ENCODE measurements around the gene FAM124B. TPM values are rescaled to one million over a fixed set of nuclear protein-coding genes. Genes with fewer than 3 reads are reported as not detected.

FAM124B gene
- total RNA-seq, 1 experiment from 2014 or later, result 0.83 TPM

DNA sequence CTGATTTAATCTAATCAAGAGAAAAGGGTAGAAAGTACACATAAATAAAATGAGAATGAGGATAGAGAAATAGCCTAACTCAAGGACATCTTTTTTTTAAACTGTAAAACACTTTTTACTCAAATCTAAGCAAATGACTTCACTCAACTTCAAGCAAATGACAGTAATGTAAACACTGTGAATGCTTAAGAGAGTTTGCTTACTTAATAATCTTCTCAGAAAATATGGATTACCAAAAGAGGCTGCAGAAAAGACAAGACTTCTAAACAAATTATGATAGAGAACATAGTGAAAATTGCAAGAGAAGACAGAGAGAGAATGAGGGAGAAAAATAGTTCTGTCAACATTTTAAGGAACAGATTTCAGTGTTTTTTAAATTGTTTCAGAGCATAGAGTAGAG lies 52.5 kb downstream of the FAM124B start:
- Histone ChIP-seq H2BK120ac (ENCODE audit: low read depth, low read length, poor library complexity, severe bottlenecking) (no peak overlapping the region), H2AFZ (ENCODE audit: low read length) (no peak overlapping the region), H2AK5ac (ENCODE audit: insufficient read length, low read length) (no peak overlapping the region), H3K27me3 (ENCODE audit: insufficient read depth, low read length) (no peaks in the 10 kb centered on the region), H2BK15ac (ENCODE audit: low read depth, low read length) (no peak overlapping the region), H2BK20ac (ENCODE audit: low read depth, low read length, poor library complexity, severe bottlenecking) (no peak overlapping the region), H3K27ac (ENCODE audit: insufficient read length, low read depth, low read length) (no peak overlapping the region), H4K8ac (replicated peaks; ENCODE audit: insufficient read length, low read depth, low read length) (no peak overlapping the region), H4K5ac (ENCODE audit: insufficient read length, low read depth, low read length) (no peak overlapping the region), H3K9ac (ENCODE audit: extremely low read depth, insufficient read length, low read length) (no peak overlapping the region), H3K4ac (ENCODE audit: low read depth, low read length) (no peak overlapping the region), H3K56ac (ENCODE audit: insufficient read length, low read depth, low read length) (no peak overlapping the region), H3K4me1 (ENCODE audit: insufficient read depth, low read length) (no peaks in the 10 kb centered on the region), H3K23ac (ENCODE audit: insufficient read length, low read depth, low read length) (no peak overlapping the region), H2BK5ac (ENCODE audit: insufficient read length, low read length) (no peak overlapping the region), H4K20me1 (ENCODE audit: control insufficient read depth, insufficient read depth, insufficient read length) (no peaks in the 10 kb centered on the region), H3K9me3 (ENCODE audit: control insufficient read depth, low read depth, low read length) (no peaks in the 10 kb centered on the region), H2BK12ac (ENCODE audit: insufficient read length, low read depth, low read length) (no peak overlapping the region), H3K4me2 (ENCODE audit: insufficient read depth, insufficient read length, low read length) (no peak overlapping the region), H3K23me2 (ENCODE audit: insufficient read length, low read depth, low read length, poor library complexity, severe bottlenecking) (no peaks in the 10 kb centered on the region), H3K79me1 (ENCODE audit: insufficient read depth, low read depth, low read length, poor library complexity, severe bottlenecking) (no peaks in the 10 kb centered on the region), H3K18ac (ENCODE audit: insufficient read length, low read depth, low read length) (no peak overlapping the region), H4K91ac (ENCODE audit: insufficient read length, low read depth, low read length) (no peak overlapping the region), H3K14ac (ENCODE audit: insufficient read depth, low read length) (no peak overlapping the region), H3K79me2 (ENCODE audit: insufficient read depth, low read length) (no peaks in the 10 kb centered on the region), H3T11ph (ENCODE audit: low read length) (no peak overlapping the region)
- Mint-ChIP-seq H3K4me1 (no peaks in the 10 kb centered on the region), H3K9me3 (peaks cover 4 to 10% of the 10 kb centered on the region in 2 experiments; a peak in 4 of 5 replicates), H3K27me3 (ENCODE audit: low read depth) (no peaks in the 10 kb centered on the region; the same call in none of the 2 replicates), H3K4me3 (no peak overlapping the region), H3K27ac (no peak overlapping the region), H3K36me3 (ENCODE audit: insufficient read depth in 1 of 3, low read depth in 3 of 3) (peaks cover 4 to 9% (median 4%) of the 10 kb centered on the region in 3 experiments; a peak in 5 of 7 replicates)
- no peak for DNase-seq
- TF ChIP-seq, protein P1, sequence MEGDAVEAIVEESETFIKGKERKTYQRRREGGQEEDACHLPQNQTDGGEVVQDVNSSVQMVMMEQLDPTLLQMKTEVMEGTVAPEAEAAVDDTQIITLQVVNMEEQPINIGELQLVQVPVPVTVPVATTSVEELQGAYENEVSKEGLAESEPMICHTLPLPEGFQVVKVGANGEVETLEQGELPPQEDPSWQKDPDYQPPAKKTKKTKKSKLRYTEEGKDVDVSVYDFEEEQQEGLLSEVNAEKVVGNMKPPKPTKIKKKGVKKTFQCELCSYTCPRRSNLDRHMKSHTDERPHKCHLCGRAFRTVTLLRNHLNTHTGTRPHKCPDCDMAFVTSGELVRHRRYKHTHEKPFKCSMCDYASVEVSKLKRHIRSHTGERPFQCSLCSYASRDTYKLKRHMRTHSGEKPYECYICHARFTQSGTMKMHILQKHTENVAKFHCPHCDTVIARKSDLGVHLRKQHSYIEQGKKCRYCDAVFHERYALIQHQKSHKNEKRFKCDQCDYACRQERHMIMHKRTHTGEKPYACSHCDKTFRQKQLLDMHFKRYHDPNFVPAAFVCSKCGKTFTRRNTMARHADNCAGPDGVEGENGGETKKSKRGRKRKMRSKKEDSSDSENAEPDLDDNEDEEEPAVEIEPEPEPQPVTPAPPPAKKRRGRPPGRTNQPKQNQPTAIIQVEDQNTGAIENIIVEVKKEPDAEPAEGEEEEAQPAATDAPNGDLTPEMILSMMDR (conservative IDR thresholded peaks at IDR 0.05), result no peak
